Natural killer cell treated with Interleukin-12 subunit alpha and Interleukin-12 subunit beta and Interleukin-15 and Interleukin-18, amount 100 ng/mL, for 72 hours (primary cell): Measurements from ENCODE around the gene KRT74. TPM values are rescaled to one million over a fixed set of nuclear protein-coding genes. Genes with fewer than 3 reads are reported as not detected.

Experiments used
- ATAC-seq, 2 donors: fragments of 150-1000 bp; cut with Tn5 transposase in 1 of 2; sonication (Bioruptor Pico), chemical (Tn5 transposase) in 1 of 2; 2 replicates each; pipeline ENCODE4 v1.10.0; 2021
- DNase-seq: peaks from one replicate; pipeline ENCODE4 v3.0.0; 2022; ENCODE audit warnings: low spot score
- H3K27ac Mint-ChIP-seq, 2 donors: 1 replicate in 1 of 2; 2 replicates in 1 of 2; pipeline ENCODE4 v1.8.0; 2022; ENCODE audit warnings: mixed read lengths in 2 of 2, mild to moderate bottlenecking in 1 of 2, moderate library complexity in 1 of 2
- H3K27me3 Mint-ChIP-seq, 2 donors: 1 replicate in 1 of 2; 2 replicates in 1 of 2; pipeline ENCODE4 v1.8.0; 2022; ENCODE audit warnings: mixed read lengths in 2 of 2
- H3K36me3 Mint-ChIP-seq: one replicate; pipeline ENCODE4 v1.8.0; 2022; ENCODE audit warnings: mixed read lengths
- H3K4me1 Mint-ChIP-seq, 2 donors: 1 replicate in 1 of 2; 2 replicates in 1 of 2; pipeline ENCODE4 v1.8.0; 2022; ENCODE audit warnings: low read depth in 2 of 2, mixed read lengths in 2 of 2, mild to moderate bottlenecking in 1 of 2
- H3K4me3 Mint-ChIP-seq: one replicate; pipeline ENCODE4 v1.8.0; 2022; ENCODE audit warnings: mixed read lengths
- H3K9me3 Mint-ChIP-seq: 2 replicates; pipeline ENCODE4 v1.8.0; 2022; ENCODE audit warnings: mixed read lengths
- total RNA-seq, 2 donors: library from RNA; stranded (reverse); gene quantifications; one replicate each; pipeline ENCODE4 v1.2.3, GENCODE V29; 2022

KRT74 gene
- total RNA-seq, 2 donors from 2014 or later, result not detected

- no peaks in the 10 kb centered on the region for H3K9me3 Mint-ChIP-seq
- H3K4me3 Mint-ChIP-seq, result no peak overlapping the region
- ATAC-seq, result no peak
- no peak overlapping the region for H3K27ac Mint-ChIP-seq
- DNase-seq, result no peak
- no peaks in the 10 kb centered on the region for H3K36me3 Mint-ChIP-seq
- H3K27me3 Mint-ChIP-seq, result peaks cover 0 to 11% of the 10 kb centered on the region in 2 donors
- H3K4me1 Mint-ChIP-seq, result peaks cover 17 to 26% of the 10 kb centered on the region in 2 donors
Observed at GRCh38 chr12:52577316-52577715, 3.7 kb upstream of the KRT74 start.

GRCh38 chr12:52575948-52576347 is 2.3 kb upstream of the KRT74 start:
- peaks cover 0 to 12% of the 10 kb centered on the region in 2 donors for H3K27me3 Mint-ChIP-seq
- no peaks in the 10 kb centered on the region for H3K36me3 Mint-ChIP-seq
- H3K27ac Mint-ChIP-seq, result no peak overlapping the region
- ATAC-seq (no peak), DNase-seq (no peak)
- H3K4me1 Mint-ChIP-seq, result peaks cover 17 to 31% of the 10 kb centered on the region in 2 donors
- H3K4me3 Mint-ChIP-seq, result no peak overlapping the region
- H3K9me3 Mint-ChIP-seq, result no peaks in the 10 kb centered on the region

DNA sequence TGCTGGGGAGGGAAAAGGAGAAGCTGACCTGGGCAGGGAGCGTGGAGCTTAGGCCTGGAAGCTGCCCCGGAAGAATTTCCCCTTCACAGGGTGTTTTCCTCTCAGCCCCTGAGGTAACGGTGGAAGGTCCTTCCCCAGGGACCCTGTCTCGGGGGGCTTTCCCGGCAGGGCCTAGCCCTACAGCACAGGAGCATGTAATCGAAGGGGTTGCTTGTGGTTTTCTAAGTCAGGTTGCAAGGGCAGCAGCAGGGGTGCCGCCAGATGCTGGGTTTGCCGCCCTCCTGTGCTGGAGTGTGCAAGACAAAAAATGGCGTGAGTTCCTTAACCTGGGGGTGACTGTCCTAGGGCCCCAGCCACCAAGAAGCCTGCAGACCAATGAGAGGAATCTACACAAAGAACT is 1.6 kb upstream of the KRT74 start:
- H3K36me3 Mint-ChIP-seq, result no peaks in the 10 kb centered on the region
- no peaks in the 10 kb centered on the region for H3K9me3 Mint-ChIP-seq
- H3K27ac Mint-ChIP-seq, result peak overlapping the region in 1 of 2 donors; percentile 45
- H3K27me3 Mint-ChIP-seq, result peaks cover 0 to 12% of the 10 kb centered on the region in 2 donors
- DNase-seq, result no peak
- no peak overlapping the region for H3K4me3 Mint-ChIP-seq
- H3K4me1 Mint-ChIP-seq, result peaks cover 19 to 29% of the 10 kb centered on the region in 2 donors
- ATAC-seq, result no peak

DNA sequence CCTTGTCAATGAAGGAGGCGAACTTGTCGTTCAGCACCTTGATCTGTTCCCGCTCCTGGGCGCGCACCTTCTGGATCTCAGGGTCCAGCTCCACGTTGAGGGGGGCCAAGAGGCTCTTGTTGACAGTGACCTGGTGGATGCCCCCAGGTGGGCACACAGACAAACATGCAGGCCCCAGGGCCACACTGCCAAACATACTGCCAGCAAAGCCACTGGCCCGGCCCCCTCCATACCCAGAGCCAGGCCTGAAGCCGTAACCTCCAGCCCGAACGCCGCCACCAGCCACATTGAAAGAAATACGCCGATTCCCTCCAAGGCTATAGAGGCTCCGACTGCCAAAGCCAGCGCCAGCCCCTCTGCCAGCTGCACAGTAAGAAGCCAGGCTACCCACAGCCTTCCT is 337 bp downstream of the KRT74 start:
- H3K27me3 Mint-ChIP-seq, result peaks cover 0 to 15% of the 10 kb centered on the region in 2 donors
- H3K4me3 Mint-ChIP-seq, result no peak overlapping the region
- H3K27ac Mint-ChIP-seq, result no peak overlapping the region
- no peaks in the 10 kb centered on the region for H3K36me3 Mint-ChIP-seq
- peaks cover 25 to 38% of the 10 kb centered on the region in 2 donors for H3K4me1 Mint-ChIP-seq
- DNase-seq (no peak), ATAC-seq (no peak)
- H3K9me3 Mint-ChIP-seq, result no peaks in the 10 kb centered on the region

DNA sequence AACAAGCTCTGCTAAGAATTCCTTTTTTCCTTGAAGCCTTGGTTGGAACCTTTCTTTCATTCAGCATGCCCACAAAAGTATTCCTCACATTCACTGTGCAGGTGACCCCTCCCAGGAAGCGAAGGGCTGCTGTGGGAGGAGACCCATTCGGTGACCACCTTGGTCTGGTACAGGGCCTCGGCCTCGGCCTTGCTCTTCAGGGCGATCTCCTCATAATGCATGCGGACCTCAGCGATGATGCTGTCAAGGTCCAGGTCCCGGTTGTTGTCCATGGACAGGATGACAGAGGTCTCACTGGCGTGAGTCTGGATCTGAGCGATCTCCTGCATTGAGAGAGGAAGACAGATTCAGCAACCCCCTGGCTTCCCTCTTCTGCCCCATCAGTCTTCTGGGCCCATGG is 3.1 kb downstream of the KRT74 start:
- DNase-seq (no peak), ATAC-seq (no peak)
- Mint-ChIP-seq H3K9me3 (no peaks in the 10 kb centered on the region), H3K4me3 (no peak overlapping the region), H3K27ac (no peak overlapping the region), H3K4me1 (peaks cover 34 to 52% of the 10 kb centered on the region in 2 donors), H3K36me3 (no peaks in the 10 kb centered on the region), H3K27me3 (peaks cover 0 to 12% of the 10 kb centered on the region in 2 donors)

- Mint-ChIP-seq H3K27me3 (peaks cover 0 to 11% of the 10 kb centered on the region in 2 donors), H3K9me3 (no peaks in the 10 kb centered on the region), H3K27ac (peak overlapping the region in 1 of 2 donors; percentile 62), H3K4me1 (peaks cover 29 to 53% of the 10 kb centered on the region in 2 donors), H3K4me3 (peak overlapping the region; percentile 28), H3K36me3 (no peaks in the 10 kb centered on the region)
- ATAC-seq, result no peak
- DNase-seq, result no peak
Observed at GRCh38 chr12:52568111-52568510, 5.5 kb downstream of the KRT74 start.

- Mint-ChIP-seq H3K27ac (peak overlapping the region; percentile 35 to 60), H3K36me3 (no peaks in the 10 kb centered on the region), H3K4me3 (peak overlapping the region; percentile 67), H3K9me3 (no peaks in the 10 kb centered on the region), H3K4me1 (peaks cover 29 to 50% of the 10 kb centered on the region in 2 donors), H3K27me3 (peaks cover 0 to 3% of the 10 kb centered on the region in 2 donors)
- peak; percentile 91 to 94 for ATAC-seq
- DNase-seq, result peak; percentile 83
Observed at GRCh38 chr12:52566847-52567291, 6.8 kb downstream of the KRT74 start.

GRCh38 chr12:52564582-52564981 is 9.1 kb downstream of the KRT74 start:
- H3K4me1 Mint-ChIP-seq, result peaks cover 42 to 56% of the 10 kb centered on the region in 2 donors

GRCh38 chr12:52561880-52562449 is 11.7 kb downstream of the KRT74 start:
- no peak overlapping the region for H3K27ac Mint-ChIP-seq
- no peaks in the 10 kb centered on the region for H3K27me3 Mint-ChIP-seq
- no peaks in the 10 kb centered on the region for H3K9me3 Mint-ChIP-seq
- H3K36me3 Mint-ChIP-seq, result no peaks in the 10 kb centered on the region
- H3K4me3 Mint-ChIP-seq, result no peak overlapping the region
- ATAC-seq (no peak), DNase-seq (no peak)
- H3K4me1 Mint-ChIP-seq, result peaks cover 45 to 56% of the 10 kb centered on the region in 2 donors

More at GRCh38 chr12:52564582-52564981, 9.1 kb downstream of the KRT74 start:
- ATAC-seq (no peak), DNase-seq (no peak)
- Mint-ChIP-seq H3K27ac (no peak overlapping the region), H3K9me3 (no peaks in the 10 kb centered on the region), H3K4me3 (no peak overlapping the region), H3K36me3 (no peaks in the 10 kb centered on the region), H3K27me3 (no peaks in the 10 kb centered on the region)

DNA sequence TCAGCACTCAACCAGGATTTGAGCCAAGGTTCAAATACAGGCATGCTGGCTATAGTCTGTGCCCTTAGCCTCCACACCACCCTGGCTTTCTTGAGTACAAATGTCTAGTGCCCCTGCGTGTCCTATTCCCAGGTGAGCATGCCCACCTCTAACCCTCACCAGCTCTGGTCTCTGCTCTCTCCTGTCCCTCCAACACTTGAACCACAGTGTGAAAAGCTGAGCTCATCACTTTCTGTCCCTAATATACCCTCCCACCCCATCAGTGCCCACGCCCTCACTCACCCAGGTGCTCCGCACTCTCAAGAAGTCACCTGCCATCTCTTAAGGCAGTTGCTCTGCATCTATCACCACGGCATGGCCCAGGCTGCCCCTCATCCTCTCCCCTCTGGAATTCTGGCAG is 13.7 kb downstream of the KRT74 start:
- Mint-ChIP-seq H3K27me3 (no peaks in the 10 kb centered on the region), H3K4me3 (peak overlapping the region; percentile 6), H3K36me3 (no peaks in the 10 kb centered on the region), H3K9me3 (no peaks in the 10 kb centered on the region), H3K4me1 (peaks cover 55% of the 10 kb centered on the region in 2 donors), H3K27ac (peak overlapping the region in 1 of 2 donors; percentile 47)
- ATAC-seq (no peak), DNase-seq (no peak)

DNA sequence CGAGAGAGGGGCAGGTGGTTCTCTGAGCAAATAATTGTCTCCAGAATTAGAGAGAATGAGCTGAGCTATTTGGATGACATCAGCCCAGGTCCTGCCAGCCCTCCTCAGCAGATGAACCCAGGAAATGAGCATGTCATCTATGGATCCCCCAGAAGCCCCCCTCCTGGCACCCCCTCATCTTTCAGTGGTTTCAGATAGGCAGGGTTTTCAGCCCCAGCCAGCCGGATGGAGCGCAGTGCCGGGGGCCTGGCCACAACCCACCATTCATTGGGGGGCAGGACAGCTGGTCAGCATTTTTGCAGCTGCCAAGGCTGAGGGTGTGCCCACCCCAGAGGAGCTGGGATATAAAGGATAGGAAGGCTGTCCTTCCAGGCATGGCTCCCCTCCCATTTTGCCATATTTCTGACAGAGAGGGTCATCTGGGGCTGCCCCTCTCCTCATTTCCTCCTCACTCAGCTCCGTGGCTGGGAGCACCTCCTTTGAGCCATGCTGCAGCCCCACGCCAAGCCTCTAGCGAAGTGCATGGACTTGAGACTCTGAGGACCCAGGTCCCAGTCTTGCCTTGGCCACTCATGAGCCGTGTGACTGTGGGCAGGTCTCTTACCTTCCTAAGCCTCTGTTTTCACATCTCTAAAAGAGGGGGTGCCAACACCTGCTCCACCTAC is 14.7 kb downstream of the KRT74 start:
- no peaks in the 10 kb centered on the region for H3K36me3 Mint-ChIP-seq
- peaks cover 3% of the 10 kb centered on the region for H3K9me3 Mint-ChIP-seq
- peak overlapping the region in 1 of 2 donors; percentile 49 for H3K27ac Mint-ChIP-seq
- DNase-seq (no peak), ATAC-seq (peak in 1 of 2 donors; percentile 18)
- peaks cover 62 to 65% of the 10 kb centered on the region in 2 donors for H3K4me1 Mint-ChIP-seq
- H3K27me3 Mint-ChIP-seq, result no peaks in the 10 kb centered on the region
- H3K4me3 Mint-ChIP-seq, result peak overlapping the region; percentile 54

- H3K4me1 Mint-ChIP-seq, result peaks cover 68 to 70% of the 10 kb centered on the region in 2 donors
Observed at GRCh38 chr12:52557476-52557875, 16.2 kb downstream of the KRT74 start.

DNA sequence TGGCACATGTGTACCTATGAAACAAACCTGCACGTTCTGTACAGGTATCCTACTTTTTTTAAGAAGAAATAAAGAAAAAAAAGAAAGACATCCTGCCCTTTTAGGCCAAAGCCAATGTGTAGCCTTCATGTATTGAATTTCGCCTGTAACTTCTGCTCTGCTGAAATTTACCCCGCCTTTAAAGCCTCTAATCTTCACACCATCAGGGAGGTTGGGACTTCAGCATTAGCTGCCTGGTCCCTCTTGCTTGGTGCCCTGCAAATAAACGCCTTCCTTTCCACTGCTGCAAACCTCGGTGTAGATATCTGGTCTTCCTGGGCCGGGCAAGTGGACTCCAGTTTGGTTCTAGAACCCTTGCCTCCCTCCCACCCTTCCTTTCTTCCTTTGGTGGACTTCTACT is 18.1 kb downstream of the KRT74 start:
- peaks cover 3% of the 10 kb centered on the region for H3K9me3 Mint-ChIP-seq
- no peak for DNase-seq
- peaks cover 0 to 6% of the 10 kb centered on the region in 2 donors for H3K27me3 Mint-ChIP-seq
- H3K36me3 Mint-ChIP-seq, result no peaks in the 10 kb centered on the region
- H3K27ac Mint-ChIP-seq, result peak overlapping the region; percentile 65 to 74
- H3K4me1 Mint-ChIP-seq, result peaks cover 60 to 61% of the 10 kb centered on the region in 2 donors
- peak overlapping the region; percentile 50 for H3K4me3 Mint-ChIP-seq
- no peak for ATAC-seq

More at GRCh38 chr12:52557476-52557875, 16.2 kb downstream of the KRT74 start:
- Mint-ChIP-seq H3K9me3 (peaks cover 3% of the 10 kb centered on the region), H3K27me3 (no peaks in the 10 kb centered on the region), H3K27ac (peak overlapping the region in 1 of 2 donors; percentile 77), H3K4me3 (peak overlapping the region; percentile 37), H3K36me3 (no peaks in the 10 kb centered on the region)
- no peak for DNase-seq
- no peak for ATAC-seq

DNA sequence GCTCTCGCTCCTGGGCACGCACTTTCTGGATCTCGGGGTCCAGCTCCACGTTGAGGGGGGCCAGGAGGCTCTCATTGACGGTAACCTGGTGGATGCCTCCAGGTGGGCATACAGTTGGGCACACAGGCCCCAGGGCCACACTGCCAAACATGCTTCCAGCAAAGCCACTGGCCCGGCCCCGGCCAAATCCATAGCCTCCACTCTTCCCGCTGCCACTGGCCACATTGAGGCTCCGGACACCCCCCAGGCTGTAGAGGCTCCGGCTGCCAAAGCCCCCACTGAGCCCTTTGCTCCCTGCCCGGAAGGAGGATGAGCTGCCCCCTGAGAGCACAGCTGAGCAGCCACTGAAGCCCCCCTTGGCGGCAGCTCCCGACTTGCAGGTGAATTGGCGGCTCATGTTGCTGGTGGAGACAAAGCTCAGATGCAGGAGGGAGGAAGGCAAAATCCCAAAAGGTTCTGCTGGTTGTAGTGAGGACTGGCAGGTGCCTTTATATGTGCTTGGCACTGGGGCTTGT is 20.9 kb downstream of the KRT74 start, which contains the start of gene KRT71:
Gene KRT71, minus strand, starts transcription at position 465 of the 515 bp plus-strand sequence. Its CDS starts 68 bp downstream, at position 397.
- Mint-ChIP-seq H3K27me3 (peaks cover 3 to 6% of the 10 kb centered on the region in 2 donors), H3K4me1 (peaks cover 37% of the 10 kb centered on the region in 2 donors), H3K4me3 (no peak within 1 kb of the TSS), H3K27ac (no peak within 1 kb of the TSS), H3K36me3 (no peaks in the 10 kb centered on the region), H3K9me3 (peaks cover 3% of the 10 kb centered on the region)
- ATAC-seq (no peak), DNase-seq (no peak)
